Activated naive CD8-positive, alpha-beta T cell treated with anti-CD3 and anti-CD28 coated beads, Interleukin-2, amount 50 U/mL, for 16 hours (primary cell): Measurements from ENCODE around the gene MVK.

Experiments
- DNase-seq: peaks from one replicate; pipeline ENCODE4 v3.0.0-alpha.2; 2020; ENCODE audit warnings: low read depth, low spot score

MVK gene

DNA sequence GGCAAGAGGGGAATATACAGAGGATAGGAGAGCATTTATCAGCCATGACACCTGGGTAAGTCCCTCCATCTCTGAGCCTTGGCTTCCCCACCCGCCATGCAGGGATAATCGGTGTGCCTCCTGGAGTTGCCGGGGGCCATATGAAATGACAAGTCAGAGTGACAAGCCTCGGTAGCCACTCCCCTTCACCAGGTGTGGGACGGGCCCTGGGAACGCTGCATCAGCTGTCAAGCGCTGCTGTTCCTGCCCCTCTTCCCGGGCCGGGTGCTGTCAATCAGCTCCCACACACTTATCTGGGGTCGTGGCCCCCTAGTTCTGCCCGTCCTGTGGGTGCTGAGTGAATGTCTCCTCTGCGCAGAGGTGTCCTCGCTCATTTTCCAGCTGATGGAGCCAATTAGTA, 57.2 kb downstream of the MVK start:
- no peak for DNase-seq

DNA sequence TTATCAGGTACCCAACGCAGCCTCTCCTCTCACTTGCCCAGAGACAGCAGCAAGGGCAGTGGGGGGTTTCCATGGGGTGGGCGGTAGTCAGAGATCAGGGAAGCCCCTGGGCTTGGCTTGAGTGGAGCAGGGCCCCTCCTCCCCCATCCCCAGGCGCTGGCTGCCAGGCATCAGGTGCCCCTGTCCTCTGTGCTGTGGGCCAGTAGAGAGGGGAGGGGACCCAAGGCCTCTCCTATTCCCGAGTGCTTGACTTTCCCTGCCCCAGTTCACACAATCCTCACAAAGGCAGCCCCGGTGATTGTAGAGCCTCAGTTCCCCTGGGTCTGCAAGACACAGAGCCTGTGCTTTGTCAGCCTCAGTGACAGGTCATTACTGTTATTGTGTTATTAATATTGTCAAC, 57.7 kb downstream of the MVK start:
- no peak for DNase-seq

DNA sequence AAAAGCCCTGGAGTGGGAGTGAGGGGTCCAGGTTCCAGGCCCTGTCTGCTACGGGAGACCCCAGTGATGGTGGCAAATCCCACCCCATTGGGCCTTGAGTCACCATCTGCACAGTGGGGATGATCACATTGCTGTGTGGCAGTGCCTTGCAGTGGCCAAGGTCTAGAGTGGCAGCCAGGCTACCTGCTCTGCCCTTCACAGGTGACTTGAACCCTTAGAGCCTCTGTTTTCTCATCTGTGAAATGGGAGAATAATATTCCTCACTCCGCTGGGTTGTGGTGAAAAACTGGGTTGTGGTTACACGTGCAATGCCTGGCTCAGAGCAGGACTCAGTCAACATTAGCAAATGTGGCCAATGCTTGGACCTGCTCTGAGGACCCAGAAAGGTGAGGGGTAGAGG, 58.2 kb downstream of the MVK start:
- DNase-seq = no peak

DNA sequence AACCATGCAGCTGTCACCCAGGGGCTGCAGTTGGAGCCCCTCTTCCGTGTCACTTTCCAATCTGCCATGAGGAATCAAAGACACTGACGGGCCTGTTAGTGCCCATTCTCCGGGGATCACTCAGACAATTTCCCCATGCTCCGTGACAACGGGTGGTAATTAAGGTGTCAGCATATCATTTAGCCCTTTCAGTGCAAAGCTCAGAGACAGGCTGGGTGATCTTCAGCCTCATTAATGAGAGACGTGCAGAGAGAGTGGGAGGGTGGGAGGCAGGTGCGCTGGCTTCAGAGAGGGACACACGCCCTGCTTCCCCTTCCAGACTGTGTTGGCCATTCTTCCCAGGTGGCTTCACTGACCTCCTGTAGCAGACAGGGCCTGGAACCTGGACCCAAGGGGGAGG, 58.7 kb downstream of the MVK start:
- no peak for DNase-seq

DNA sequence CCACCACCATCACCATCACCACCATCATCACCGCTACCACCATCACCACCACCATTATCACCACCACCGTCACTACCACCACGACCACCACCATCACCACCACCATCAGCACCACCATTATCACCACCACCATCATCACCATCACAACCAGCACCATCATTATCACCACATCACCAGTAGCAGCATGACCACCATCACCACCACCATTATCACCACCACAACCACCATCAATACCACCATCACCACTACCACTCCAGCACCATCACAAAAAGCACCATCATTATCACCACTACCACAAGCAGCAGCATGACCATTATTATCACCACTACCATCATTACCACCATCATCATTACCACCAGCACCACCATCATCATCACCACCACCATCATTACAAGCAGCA, 62.1 kb downstream of the MVK start:
- no peak for DNase-seq

DNA sequence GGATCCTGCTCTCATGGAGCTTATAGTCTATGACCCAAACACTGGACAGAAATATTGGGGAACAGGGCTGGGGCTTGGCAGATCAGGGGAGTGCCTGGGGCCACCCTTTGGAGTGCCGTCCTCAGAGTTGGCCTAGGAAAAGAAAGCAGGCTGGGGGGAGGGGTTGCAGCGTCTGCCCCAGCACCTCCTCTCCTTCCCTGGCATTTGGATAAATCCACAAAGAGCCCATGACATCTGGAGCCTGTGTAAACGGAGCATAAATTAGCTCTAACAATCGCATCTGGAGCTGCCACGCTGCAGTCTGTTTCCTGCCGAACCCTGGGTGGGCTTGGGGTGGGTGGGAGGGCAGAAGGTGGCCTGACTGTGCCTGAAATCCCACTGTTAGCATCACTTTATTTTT, 63.8 kb downstream of the MVK start:
- DNase-seq = no peak

DNA sequence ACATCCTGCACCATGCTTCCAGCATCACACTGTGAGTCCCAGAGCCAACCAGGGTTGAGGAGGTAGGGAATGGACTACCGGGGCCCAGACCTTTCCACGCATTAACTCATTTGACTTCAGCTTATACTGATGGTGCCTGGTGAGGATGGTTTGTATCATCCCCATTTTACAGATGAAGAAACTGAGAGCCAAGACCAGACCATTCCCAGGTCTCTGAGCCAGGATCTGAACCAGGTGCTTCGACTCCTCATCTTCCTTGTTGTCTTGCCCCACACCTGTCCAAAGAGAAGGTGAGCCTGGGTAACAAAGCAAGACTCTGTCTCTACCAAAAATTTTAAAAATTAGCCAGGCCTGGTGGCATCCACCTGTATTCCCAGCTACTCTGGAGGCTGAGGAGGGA, 64.4 kb downstream of the MVK start:
- no peak for DNase-seq

DNA sequence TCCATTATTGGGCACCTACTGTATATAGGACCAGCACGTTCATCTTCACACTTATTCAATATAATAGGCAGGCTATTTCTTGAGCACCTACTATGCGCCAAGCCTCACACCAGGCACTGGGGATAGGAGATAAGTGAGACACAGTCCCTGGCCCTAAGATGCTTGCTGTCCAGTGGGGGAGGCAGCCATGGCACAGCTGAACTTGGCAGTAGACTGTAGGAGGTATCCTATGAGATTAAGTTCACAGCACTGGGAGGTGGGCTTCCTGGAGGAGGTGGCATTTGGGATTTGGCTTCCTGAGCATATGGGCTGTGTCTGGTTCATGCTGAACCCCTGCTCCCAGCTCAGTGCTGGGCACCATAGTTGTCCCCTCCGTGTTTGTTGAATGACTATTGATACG, 65.1 kb downstream of the MVK start:
- DNase-seq = no peak

DNA sequence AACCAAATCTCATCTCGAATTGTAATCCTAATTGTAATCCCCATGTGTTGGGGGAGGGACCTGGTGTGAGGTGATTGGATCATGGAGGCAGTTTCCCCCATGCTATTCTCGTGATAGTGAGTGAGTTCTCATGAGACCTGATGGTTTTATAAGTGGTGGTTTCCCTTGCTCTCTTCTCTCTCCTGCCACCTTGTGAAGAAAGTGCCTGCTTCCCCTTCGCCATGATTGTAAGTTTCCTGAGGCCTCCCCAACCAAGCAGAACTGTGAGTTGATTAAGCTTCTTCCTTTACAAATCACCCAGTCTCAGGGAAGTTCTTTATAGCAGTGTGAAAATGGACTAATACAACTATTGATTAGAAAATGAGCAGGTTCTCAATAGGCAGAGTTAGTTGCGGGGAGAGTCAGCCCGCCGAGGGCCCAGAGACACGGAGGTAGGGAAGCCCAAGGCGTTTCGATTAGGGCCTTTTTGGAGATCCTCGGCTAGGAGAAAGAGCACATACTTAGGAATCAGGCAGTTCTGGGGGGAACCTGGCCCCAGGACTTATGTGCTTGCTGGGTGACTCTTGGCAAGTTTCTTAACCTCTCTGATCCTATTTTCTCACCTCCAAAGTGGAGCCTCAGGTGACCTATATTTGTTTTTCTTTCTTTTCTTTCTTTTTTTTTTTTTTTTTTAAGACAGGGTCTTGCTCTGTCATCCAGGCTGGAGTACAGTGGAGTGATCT, 65.7 kb downstream of the MVK start:
- no peak for DNase-seq

DNA sequence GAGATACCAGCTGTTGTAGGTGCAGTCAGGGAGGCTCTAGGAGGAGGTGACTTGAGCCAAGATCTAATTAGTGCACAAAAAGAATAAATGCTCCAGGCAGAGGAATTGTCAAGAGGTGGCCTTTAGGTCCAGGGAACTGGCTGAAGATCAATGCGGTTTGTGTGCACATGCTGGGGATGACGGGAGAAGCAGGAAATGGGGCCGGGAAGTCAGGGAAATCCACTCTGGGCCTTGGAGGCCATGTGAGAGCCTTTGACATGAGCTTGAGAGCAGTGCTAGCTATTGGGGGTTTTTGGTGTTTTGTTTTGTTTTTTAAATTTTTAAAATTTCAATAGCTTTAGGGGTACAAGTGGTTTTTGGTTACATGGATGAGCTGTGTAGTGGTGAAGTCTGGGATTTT, 67.4 kb downstream of the MVK start:
- no peak for DNase-seq

DNA sequence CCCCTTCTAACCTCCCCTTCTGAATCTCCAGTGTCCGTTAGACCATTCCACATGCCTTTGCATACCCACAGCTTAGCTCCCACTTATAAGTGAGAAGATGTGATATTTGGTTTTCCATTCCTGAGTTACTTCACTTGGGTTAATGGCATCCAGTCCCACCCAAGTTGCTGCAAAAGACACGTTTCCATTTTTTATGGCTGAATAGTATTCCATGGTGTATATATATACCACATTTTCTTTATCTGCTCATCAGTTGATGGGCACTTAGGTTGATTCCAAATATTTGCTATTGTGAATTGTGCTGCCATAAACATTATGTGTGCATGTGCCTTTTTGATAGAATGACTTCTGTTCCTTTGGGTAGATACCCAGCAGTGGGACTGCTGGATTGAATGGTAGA, 67.8 kb downstream of the MVK start:
- DNase-seq = no peak

DNA sequence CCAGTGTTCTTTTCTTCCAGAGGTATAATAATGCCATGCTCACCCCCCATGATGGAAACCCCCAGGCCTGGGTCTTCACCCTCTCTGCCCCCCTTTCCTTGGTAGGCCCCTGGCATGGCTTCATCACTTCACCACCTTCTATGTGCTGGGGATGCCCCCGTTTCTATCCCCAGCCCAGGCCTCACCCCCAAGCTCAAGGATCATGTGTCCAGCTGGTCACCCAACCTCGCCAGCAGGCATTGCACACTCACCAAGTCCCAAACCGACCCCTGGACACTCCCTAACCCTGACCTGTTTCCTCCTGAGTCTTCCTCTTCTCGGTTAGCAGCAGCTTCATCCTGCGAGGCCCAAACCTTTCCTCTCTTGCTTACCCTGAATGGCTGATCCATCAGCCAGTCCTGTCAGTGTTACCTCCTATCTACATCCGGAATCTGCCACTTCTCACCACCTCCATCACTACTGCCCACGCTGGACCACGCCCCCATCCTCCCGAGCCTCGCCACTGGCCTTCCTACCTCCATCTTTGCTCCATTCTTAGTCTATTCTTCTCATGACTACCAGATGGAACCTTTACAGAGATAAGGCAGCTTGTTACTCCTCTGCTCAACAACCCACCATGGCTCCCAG, 69.0 kb downstream of the MVK start:
- DNase-seq = no peak

DNA sequence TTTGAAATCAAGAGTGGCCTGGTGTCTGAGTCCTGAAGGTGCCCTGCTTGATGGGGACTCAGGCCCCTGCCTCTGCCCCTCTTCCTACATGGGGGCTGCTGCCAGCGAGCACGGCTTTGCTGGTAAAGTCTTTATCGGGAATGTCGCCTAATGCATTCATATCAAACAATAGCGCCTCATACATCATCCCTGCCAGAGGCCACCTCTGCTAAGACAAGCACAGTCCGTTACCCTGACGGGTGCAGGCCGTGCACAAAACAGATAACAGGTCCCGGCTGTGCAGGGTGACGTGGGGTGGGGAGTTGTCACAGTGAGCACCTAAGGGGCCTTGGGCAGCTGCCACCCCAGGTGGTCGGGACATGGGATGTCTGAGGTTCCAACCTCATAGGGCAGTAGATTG, 71.6 kb downstream of the MVK start:
- DNase-seq = no peak

DNA sequence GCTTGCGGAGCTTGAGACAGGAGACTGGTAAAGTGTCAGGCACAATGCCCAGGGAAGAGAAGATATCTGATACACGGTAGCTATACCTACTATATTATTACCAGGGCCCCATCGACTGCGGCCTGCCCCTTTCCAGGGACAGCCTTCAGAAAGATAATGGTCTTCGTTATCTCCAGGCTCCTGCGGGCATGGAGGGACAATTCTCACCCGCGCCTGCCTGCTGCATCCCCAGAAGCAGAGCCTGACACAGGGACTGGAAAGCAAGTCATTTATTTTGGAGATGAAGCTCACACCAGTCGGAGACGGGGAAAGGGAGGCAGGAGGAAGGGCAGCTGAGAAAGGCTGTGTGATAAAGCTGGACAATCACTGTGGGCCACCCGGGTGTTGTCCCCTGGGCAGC, 72.1 kb downstream of the MVK start:
- DNase-seq = no peak
